ENCODE measurements around the gene SLC9C2.
"Not testable (repeated sequence)": the region's sequence is repeated elsewhere in the genome, so short reads cannot be mapped to it uniquely, and the experiment has no call there.

The SLC9C2 gene, protein sequence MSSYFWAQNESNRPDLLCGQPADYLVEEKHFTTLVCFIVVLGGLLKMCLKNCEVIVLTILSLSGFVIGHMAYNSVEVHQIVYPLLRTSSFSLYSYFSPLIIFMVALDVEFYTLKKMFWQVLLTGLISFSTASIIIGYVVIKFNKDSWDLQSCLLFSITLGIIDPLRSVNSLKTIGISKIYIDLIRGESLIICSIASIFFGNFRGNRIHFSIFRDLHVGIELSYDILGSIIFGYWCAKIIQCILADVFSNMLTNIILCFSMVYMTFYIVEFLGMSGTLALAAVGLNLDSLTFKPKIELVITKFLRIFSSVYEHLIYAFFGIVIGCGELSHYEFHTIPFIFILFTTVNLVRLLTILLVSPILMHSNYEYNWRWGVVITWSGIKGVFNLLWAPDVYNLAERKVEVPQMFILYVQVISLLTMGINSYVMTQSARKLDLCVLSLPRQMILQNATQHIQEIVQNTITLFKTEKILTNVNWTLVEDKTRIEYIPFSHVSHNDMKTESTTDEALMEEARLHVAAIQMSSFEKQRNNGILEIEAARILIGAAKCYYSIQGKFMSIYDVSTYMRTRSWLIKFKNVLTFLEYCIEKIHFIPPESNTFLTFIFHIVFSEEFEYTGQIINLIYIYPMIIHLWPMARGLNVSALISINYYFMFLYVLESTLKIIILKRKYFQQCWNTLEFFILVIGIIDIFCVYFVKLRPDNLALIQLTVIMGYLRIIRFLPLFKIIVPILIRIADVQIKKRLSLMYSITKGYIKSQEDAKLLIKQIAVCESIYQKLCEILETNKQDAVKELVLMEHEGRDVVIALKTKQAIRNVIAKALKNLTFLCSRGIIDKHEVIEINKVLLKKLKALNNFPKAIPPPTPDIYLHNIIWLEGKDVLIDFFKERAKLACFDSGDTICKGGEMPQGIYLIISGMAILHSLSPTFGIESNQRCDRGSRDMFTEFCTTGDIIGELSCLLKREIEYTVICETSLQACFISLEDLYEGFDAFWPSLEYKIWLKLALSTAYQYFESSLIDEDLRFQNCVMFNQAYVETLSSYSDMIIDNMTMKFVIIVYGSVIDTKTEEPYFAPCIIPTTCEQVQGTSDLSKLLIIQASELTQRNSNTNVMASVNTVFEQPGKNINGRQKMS

DNA sequence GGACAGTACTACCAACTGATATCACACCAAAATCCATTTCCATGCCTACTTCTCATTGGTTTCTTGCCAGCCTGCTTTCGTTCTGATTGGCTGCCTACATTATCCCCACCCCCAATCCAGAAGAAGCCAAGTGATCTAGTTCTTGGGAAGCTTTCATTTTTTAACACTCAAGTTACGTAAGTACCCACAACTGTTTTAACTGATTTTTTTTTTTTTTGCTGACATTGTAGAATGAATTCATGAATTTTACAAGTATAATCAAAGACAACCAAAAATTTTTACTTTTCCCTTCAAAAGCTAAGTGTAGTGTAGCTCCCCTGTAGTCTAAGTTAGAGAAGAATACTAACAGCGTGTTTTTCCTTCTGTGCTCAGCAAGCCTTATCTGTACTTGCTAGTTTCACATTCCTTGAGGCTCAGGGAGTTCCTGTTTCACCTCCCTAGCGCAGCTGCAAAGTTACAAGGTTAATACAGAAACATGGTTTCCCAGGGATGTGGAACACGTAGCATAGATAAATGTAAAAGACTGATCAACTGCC, at the start of gene SLC9C2:
Gene SLC9C2, minus strand, starts transcription at position 17 of the 536 bp plus-strand sequence. CDS start 1,296 bp downstream, outside the sequence.
- DNase-seq, result no peak

DNA sequence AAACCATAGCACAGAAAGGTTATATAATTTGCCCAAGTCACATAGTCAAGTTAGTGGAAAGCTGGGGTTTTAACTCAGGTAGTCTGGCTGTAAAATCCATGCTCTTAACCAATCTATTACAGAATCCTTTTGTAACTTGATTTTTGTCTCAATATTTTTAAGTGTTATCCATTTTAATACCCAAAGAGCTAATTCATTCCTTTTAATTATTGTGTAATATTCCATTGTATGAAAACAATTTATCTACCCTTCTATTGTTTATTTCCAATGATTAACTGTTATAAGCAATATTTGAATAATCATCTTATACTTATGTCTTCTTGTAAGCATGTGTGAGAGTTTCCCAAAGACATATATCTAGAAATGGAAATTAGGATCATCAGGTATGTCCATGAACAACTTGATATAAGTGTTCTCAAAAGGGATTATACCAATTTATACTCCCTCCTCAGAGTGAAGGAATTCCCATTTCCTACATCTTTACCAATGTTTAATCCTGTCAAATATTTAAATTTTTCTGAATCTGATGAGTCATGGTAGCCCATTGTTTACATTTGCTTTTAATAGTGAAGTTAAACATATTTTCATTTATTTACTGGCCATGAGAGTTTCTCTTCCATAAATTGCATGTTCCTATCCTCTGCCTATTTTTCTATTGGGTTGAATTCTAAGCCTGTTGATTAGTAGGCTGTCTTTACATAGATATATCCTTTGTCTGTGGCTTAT, 46.2 kb upstream of the SLC9C2 start:
- DNase-seq, result no peak

DNA sequence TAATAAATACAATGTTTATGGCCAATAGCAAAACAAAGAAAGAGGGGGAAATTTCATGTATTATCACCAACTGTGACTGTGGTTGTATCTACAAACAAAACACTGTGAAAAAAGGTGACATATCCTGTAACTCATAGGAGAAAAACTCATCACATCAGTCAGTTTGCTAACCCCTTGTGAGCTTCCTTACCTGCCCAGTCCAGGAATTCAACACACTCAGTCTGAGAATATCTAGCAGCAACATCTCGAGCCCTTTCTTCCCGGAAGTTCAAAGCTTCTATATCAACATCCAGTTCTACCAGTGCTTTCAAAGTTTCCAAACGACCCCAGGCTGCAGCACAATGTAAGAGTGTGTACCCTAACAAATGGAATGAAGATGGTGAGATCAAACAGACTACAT, 43.8 kb upstream of the SLC9C2 start:
- DNase-seq, result no peak

DNA sequence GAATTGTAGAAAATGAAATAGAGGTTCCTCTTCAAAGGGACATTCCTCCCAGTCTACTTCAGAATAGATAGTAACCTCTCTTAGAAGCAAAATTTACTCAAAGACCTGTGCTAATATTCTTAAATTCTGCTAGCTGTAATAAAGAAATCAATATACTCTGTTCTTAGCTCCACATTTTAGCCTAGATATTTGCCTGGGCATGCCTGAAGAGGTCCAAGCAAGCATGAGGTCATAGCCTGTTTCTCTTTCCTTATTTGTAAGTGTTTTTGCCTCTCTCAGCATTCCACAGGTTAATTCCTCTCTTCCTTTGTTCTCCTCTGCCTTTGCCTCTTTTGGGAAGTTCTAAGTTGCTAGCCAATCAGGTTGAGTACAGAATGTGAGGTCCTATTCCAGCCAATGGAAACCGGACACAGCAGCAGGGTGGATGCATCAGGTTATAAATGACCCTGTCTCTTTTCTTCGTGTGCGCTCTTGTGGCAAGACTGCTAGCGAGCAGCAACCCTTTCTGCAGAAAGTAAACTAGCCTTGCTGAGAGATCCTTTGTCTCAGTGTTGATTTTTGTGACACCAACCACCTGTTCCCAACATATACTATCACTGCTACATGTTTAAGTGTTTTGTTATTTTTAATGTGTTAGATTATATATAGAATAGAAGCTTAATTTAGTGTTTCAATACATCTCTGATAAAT, 39.7 kb upstream of the SLC9C2 start:
- not testable (repeated sequence) for DNase-seq

DNA sequence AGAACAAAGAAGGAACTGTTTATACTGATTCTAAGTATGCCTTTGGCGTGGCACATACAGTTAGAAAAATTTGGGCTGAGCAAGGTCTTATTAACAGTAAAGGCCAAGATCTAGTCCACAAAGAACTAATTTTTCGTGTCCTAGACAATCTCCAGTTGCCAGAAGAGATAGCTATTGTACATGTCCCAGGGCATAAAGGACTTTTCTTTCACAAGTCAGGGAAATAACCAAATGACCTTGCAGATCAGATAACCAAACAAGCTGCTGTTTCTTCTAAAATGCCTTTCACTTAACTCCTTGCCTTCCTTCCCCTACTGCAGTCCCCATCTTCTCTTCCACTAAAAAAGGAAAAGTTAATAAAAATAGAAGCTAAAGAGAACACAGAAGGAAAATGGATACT, 36.2 kb upstream of the SLC9C2 start:
- no peak for DNase-seq

DNA sequence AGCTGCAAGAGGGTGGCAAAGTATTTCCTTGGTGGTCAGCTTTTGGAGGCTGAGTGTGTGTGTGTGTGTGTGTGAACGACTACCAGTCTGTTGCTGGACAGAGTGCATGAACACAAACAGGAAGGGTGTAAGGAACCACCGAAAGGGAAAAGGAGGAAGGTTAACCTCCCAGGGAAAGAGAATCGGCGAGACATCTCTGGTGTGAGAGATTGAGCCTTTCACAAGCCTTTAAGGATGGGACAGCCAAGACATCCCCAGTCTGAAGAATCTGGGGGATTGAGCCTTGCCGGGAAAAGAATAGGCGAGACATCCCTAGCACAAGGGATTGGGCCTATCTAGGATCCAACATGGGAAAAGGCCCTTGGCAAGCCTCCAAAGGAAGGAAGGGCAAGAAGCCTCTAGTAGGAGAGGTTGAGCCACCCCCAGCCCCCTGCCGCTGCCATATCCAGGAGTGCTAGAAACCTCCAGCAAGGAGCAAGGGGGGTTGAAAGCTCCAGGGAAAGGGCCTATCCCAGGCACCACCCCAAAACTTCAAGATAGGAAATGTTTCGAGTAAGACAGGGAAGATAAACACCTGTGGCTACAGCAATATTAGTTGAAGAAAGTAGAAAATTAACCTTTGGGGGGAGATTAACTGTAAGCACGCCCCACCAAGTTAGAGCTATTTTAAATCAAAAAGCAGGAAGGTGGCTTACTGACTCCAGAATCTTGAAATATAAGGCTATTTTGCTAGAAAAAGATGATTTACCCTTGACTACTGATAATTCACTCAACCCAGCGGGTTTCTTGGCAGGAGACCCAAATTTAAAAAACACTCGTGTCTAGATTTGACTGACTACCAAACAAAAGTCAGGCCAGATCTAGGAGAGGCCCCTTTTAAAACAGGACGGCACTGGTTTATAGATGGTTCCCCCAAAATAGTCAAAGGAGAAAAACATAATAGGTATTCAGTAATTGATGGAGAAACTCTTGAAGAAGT, 35.5 kb upstream of the SLC9C2 start:
- no peak for DNase-seq

DNA sequence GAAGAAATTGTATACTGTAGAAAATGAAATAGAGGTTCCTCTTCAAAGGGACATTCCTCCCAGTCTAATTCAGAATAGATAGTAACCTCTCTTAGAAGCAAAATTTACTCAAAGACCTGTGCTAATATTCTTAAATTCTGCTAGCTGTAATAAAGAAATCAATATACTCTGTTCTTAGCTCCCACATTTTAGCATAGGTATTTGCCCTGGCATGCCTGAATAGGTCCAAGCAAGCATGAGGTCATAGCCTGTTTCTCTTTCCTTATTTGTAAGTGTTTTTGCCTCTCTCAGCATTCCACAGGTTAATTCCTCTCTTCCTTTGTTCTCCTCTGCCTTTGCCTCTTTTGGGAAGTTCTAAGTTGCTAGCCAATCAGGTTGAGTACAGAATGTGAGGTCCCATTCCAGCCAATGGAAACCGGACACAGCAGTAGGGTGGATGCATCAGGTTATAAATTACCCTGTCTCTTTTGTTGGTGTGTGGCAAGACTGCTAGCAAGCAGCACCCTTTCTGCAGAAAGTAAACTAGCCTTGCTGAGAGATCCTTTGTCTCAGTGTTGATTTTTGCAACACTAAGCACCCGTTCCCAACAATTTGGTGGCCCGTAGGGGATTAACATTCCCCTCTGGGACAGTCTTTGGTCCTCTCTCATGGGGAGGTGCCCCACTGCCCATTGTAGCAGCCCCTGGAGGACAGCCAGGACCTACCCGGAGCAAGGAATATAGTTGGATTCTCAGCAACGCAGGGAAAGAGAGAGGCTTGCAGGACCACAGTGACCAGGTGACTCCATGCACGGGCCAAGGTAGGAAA, 34.6 kb upstream of the SLC9C2 start:
- not testable (repeated sequence) for DNase-seq

DNA sequence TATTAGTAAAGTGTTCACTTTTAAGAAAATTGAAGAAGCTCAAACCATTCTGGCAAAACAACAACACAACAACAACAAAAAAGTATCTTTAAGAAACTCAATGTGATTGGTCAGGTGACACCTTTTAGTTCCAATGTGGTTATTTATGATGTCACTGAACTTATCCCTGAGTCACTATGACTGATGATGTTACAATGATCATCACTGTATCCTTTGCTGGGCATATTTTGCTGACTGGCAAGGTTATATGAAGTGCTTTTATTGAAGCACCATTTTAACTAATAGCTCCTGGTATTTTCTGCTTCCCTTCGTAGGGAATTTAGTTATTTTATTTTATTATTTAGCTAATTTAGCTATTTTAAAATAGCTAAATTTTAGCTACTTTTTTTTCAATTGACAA, 32.2 kb upstream of the SLC9C2 start, which contains the start of gene TEX50:
Gene TEX50, plus strand, starts transcription at position 223 of the 400 bp plus-strand sequence. CDS start 184 bp downstream, outside the sequence.
- DNase-seq, result no peak

DNA sequence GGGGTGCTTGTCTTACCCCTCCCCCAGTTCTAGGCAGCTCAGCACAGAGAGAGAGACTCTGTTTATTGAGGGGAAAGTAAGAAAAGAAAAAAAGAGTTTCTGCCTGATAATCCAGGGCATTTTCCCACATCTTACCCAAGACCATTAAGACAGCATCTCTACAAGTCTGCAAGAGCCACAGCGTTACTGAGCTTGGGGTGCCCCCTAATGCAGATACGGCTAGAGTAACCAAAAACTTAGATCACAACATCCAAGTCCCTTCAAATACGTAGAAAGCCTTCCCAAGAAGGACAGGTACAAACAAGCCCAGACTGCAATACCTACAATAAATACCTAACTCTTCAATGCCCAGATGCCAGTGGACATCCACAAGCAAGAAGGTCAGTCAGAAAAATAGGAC, 26.0 kb upstream of the SLC9C2 start:
- no peak for DNase-seq

DNA sequence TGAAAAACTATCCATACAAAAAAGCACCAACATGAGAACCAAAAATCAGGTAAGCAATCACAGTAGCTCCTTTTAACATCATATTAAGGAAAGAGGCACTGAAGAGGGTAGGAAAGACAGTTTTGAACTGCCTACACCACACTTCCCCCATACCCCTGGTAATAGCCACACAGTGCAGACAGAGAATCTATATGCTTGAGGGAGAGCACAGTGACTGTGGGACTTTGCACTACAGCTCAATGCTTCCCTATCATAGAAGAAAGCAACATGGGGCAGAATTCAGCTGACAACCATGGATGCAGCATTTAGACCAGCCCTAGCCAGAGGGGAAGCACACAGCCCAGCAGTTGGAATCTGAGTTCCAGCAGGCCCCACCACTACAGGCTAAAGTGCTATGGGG, 24.4 kb upstream of the SLC9C2 start:
- DNase-seq, result no peak

DNA sequence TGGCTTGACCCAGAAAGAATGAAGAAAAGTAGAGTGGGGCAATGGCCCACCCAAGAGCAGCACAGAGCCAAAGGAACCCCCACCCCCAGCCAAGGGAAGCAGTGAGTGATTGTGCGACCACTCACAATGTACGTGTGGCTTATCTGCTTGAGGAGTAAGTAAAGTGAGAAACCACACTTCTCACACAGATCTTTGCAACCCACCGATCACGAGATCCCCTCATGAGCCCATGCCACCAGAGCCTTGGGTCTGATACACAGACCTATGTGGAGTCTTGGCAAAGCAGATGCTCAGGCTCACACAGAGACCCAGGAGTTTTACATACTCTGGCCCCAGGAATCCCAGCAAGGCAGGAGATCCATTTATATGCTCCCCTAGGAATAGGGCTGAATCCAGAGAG, 14.0 kb upstream of the SLC9C2 start:
- DNase-seq, result no peak

DNA sequence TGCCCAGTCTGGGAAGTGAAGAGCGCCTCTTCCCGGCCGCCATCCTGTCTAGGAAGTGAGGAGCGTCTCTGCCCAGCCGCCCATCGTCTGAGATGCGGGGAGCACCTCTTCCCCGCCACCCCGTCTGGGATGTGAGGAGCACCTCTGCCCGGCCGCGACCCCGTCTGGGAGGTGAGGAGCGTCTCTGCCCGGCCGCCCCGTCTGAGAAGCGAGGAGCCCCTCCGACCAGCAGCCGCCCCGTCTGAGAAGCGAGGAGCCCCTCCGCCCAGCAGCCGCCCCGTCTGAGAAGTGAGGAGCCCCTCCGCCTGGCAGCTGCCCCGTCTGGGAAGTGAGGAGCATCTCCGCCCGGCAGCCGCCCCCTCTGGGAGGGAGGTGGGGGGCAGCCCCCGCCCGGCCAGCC, 10.2 kb upstream of the SLC9C2 start:
- DNase-seq, result not testable (repeated sequence)

DNA sequence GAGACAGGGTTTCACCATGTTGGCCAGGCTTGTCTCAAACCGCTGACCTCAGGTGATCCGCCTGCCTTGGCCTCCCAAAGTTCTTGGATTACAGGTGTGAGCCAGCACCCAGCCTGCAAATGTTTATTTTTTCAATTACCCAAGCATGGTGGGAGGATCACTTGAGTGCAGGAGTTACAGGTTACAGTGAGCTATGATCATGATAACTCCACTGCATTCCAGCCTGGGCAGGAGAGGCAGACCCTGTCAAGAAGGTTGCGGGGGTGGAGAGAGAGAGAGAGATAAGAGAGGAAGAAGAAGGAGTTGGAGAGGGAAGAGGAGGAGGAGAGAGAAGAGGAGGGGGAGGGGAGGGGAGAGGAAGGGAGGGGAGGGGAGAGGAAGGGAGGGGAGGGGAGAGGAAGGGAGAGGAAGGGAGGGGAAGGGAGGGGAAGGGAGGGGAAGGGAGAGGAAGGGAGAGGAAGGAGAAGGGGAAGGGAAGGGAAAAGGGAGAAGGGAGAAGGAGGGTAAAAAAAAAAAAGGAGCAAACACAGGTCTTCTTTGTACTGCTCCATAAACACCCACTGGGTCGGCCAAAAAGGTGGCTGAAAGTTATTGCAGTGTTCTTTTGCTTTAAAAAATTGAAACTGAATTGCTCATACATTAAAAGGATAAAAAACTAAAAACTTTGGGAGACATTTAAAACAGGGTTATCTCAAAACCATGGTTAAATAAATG, 5.8 kb upstream of the SLC9C2 start:
- DNase-seq, result no peak

DNA sequence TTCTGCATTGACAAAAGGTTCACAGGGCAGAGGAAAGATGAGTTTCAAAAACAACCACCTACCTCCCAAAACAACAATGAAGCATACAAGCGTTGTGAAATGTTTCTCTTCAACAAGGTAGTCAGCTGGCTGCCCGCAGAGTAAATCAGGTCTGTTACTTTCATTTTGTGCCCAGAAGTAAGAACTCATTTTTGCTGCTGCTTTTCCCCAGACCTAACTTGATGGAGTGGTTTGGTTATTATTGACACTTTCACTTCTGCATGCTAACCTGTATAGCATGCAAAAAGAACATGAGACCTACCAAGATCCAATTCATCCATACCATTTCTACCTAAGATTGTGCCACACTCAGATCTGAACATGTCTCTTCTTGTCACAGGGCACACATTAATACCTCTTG, 1.3 kb downstream of the SLC9C2 start:
- DNase-seq, result no peak

DNA sequence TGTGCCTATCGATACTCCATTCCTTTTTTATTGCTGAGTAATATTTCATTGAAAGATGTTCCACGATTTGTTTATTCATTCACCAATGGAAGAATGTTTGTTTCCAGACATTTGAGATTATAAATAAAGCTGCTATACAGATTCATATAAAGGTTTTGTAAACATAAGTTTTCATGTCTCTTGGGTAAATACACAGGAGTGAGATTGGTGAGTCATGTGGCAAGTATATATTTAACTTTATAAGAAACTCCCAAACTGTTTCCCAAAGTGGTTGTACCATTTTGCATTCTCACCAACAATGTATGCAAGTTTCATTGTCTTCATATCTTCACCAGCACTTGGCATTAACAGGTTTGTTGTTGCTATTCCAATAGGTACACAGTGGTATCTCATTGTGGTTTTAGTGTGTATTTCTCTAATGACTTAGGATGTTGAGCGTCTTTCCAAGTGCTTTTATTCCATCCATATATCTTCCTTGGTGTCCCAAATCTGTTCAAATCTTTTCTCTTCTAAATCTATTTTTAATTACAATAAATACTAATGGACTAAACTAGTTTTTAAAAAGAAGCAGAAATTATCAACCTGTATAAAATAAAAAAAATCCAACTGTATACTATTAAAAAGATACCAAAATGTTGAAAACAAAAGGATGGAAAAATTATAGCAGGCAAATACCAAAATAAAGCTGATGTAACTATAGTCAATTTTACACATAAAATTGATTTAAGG, 6.6 kb downstream of the SLC9C2 start:
- no peak for DNase-seq

DNA sequence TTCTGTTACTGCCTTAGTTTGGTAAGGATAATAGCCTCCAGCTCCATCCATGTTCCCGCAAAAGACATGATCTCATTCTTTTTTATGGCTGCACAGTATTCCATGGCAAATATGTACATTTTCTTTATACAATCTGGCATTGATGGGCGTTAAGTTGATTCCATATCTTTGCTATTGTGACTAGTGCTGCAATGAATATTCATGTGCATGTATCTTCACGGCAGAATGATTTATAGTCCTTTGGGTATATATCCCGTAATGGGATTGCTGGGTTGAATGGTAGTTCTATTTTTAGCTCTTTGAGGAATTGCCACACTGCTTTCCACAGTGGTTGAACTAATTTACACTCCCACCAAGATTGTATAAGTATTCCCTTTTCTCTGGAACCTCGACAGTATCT, 11.7 kb downstream of the SLC9C2 start:
- DNase-seq, result not testable (repeated sequence)

DNA sequence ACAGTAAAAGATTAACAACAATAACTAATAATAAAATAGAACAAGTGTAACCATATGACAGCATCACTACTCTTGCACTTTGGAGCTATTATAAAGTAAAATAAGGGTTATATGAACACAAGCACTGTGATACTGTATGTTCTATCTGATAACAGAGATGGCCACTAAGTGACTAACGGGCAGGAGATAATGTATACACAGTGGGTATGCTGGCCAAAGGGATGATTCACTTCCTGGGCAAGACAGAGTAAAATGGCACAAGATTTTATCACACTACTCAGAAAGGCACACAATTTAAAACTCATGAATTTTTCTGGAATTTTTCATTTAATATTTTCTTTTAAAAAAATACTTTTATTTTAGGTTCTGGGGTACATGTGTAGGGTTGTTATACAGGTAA, 12.3 kb downstream of the SLC9C2 start:
- DNase-seq, result no peak
